Caco-2 (cell line): Measurements from ENCODE around the gene PALD1. TPM values are rescaled to one million over a fixed set of nuclear protein-coding genes. Genes with fewer than 3 reads are reported as not detected.
A peak's percentile ranks its signal among the peaks of the same experiment; 100 is the strongest.

Experiments
- BruUV-seq: library from RNA; stranded (reverse); fragments of 400-500 nt; replicated peaks from 2 replicates; lab custom pipeline; 2021; lab: Mats Ljungman, UMichigan
- CTCF ChIA-PET: fragments of 300-600 bp; sonication (Branson Sonifier 250); formaldehyde crosslinking; loops from one replicate; lab custom pipeline; 2022; ENCODE audit warnings: antibody characterized with exemption; lab: Charles Lee
- POLR2A ChIA-PET: fragments of 300-600 bp; sonication (Branson Sonifier 250); formaldehyde crosslinking; loops from one replicate; lab custom pipeline; 2022; ENCODE audit warnings: antibody characterized with exemption; lab: Charles Lee
- DNase-seq, 2 experiments: peaks; one replicate each; pipeline versions ENCODE4 v3.0.0 to v3.0.0-alpha.2; 2020 to 2022
- H3K27me3 ChIP-seq: replicated peaks from 2 replicates; pipeline ENCODE4 v1.6.0; 2011; ENCODE audit warnings: low read length; ENCODE audit not compliant: control insufficient read depth, insufficient read depth
- H3K36me3 ChIP-seq: 2 replicates; pipeline ENCODE4 v1.5.1; 2011; ENCODE audit warnings: low read length; ENCODE audit not compliant: control insufficient read depth, insufficient read depth
- H3K4me1 ChIP-seq: fragments of 250-450 bp; sonication (Bioruptor Pico); 2 replicates; pipeline ENCODE4 v1.5.1; 2020; ENCODE audit warnings: mild to moderate bottlenecking
- H3K4me3 ChIP-seq: 2 replicates; pipeline ENCODE4 v1.5.1; 2011; ENCODE audit warnings: low read depth, mild to moderate bottlenecking, control low read depth, low read length
- H3K9me3 ChIP-seq: fragments of 250-450 bp; sonication (Bioruptor Pico); 2 replicates; pipeline ENCODE4 v1.5.1; 2020; ENCODE audit warnings: mild to moderate bottlenecking, moderate library complexity
- H3K27ac Mint-ChIP-seq: one replicate; pipeline ENCODE4 v1.8.0; 2022; ENCODE audit warnings: mixed read lengths; ENCODE audit not compliant: unreplicated experiment
- H3K27me3 Mint-ChIP-seq: one replicate; pipeline ENCODE4 v1.8.0; 2022; ENCODE audit warnings: mixed read lengths; ENCODE audit not compliant: insufficient read depth, unreplicated experiment
- H3K36me3 Mint-ChIP-seq: one replicate; pipeline ENCODE4 v1.8.0; 2022; ENCODE audit warnings: mild to moderate bottlenecking, mixed read lengths; ENCODE audit not compliant: insufficient read depth, unreplicated experiment
- H3K4me1 Mint-ChIP-seq: one replicate; pipeline ENCODE4 v1.8.0; 2022; ENCODE audit warnings: low read depth, mixed read lengths; ENCODE audit not compliant: unreplicated experiment
- H3K4me3 Mint-ChIP-seq: one replicate; pipeline ENCODE4 v1.8.0; 2022; ENCODE audit warnings: mild to moderate bottlenecking, moderate library complexity, mixed read lengths; ENCODE audit not compliant: unreplicated experiment
- H3K9me3 Mint-ChIP-seq: one replicate; pipeline ENCODE4 v1.8.0; 2022; ENCODE audit warnings: mixed read lengths; ENCODE audit not compliant: unreplicated experiment
- CTCF ChIP-seq, 2 experiments: fragments of 200-600 bp in 1 of 2; IDR thresholded peaks; 1 replicate in 1 of 2; 2 replicates in 1 of 2; pipeline versions ENCODE4 v1.5.1 to v1.8.0; 2011 to 2022; ENCODE audit warnings: antibody characterized with exemption in 1 of 2, control low read depth in 1 of 2, inconsistent platforms in 1 of 2, low read depth in 1 of 2, low read length in 1 of 2, mild to moderate bottlenecking in 1 of 2, moderate library complexity in 1 of 2; ENCODE audit not compliant: insufficient read depth in 1 of 2, severe bottlenecking in 1 of 2, unreplicated experiment in 1 of 2
- intact Hi-C: fragments of 100-400 bp; cut with micrococcal nuclease; formaldehyde crosslinking; loops from one replicate; pipeline ENCODE4 v1.10.0; 2022; ENCODE audit not compliant: unreplicated experiment
- total RNA-seq: library from RNA; stranded (reverse); gene quantifications from 2 replicates; pipeline ENCODE4 v1.2.3, GENCODE V29; 2022

The PALD1 gene
- total RNA-seq, 1 experiment from 2014 or later = 10.3 TPM

GRCh38 chr10:70538731-70539338 is 60.3 kb downstream of the PALD1 start:
- POLR2A ChIA-PET = no interaction called here
- Histone ChIP-seq H3K4me1 (no peaks in the 10 kb centered on the region), H3K9me3 (no peaks in the 10 kb centered on the region), H3K27me3 (no peaks in the 10 kb centered on the region), H3K36me3 (no peaks in the 10 kb centered on the region), H3K4me3 (no peak overlapping the region)
- H3K27me3 Mint-ChIP-seq = no peaks in the 10 kb centered on the region
- no peaks in the 10 kb centered on the region for H3K4me1 Mint-ChIP-seq
- no TSS peak for BruUV-seq
- no peaks in the 10 kb centered on the region for H3K9me3 Mint-ChIP-seq
- intact Hi-C loops = no loop called here
- no peaks in the 10 kb centered on the region for H3K36me3 Mint-ChIP-seq
- no peak for DNase-seq
- no peak overlapping the region for H3K27ac Mint-ChIP-seq
- no peak for TF ChIP-seq CTCF (IDR thresholded peaks at IDR 0.05; ENCODE audit: insufficient read depth in 1 of 2, low read depth in 1 of 2, low read length in 1 of 2, severe bottlenecking in 1 of 2, unreplicated experiment in 1 of 2)
- no peak overlapping the region for H3K4me3 Mint-ChIP-seq
- CTCF ChIA-PET = interaction anchor here (0.6 to 1.9 kb wide), 5 partner anchors 8 to 281 kb away, joined by 3 to 7 read pairs (median 4); no protein-coding TSS in a partner anchor

DNA sequence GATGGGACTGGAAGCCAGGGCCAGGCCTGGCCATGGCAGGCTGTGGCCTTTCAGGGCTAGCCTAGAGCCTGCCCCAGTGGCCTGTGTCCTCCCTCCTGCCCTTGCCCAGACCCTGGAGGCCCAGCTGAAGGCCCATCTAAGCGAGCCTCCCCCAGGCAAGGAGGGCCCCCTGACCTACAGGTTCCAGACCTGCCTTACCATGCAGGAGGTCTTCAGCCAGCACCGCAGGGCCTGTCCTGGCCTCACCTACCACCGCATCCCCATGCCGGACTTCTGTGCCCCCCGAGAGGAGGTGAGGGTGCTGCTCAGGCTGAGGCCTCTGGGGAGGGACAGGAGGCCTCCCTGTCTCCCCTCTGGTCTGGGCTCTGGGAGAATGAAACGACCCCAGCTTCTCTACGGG is 60.9 kb downstream of the PALD1 start:
- no peak overlapping the region for H3K27ac Mint-ChIP-seq
- H3K4me3 Mint-ChIP-seq = no peak overlapping the region
- H3K4me1 Mint-ChIP-seq = no peaks in the 10 kb centered on the region
- no peaks in the 10 kb centered on the region for H3K9me3 Mint-ChIP-seq
- intact Hi-C loops = no loop called here
- ChIA-PET POLR2A (no interaction called here), CTCF (interaction anchor here (0.7 to 1.9 kb wide), 2 partner anchors 78 to 109 kb away, joined by 3 to 7 read pairs; no protein-coding TSS in a partner anchor)
- no TSS peak for BruUV-seq
- Histone ChIP-seq H3K9me3 (no peaks in the 10 kb centered on the region), H3K4me1 (no peaks in the 10 kb centered on the region), H3K27me3 (no peaks in the 10 kb centered on the region), H3K36me3 (no peaks in the 10 kb centered on the region), H3K4me3 (no peak overlapping the region)
- no peak for TF ChIP-seq CTCF (IDR thresholded peaks at IDR 0.05; ENCODE audit: insufficient read depth in 1 of 2, low read depth in 1 of 2, low read length in 1 of 2, severe bottlenecking in 1 of 2, unreplicated experiment in 1 of 2)
- H3K27me3 Mint-ChIP-seq = no peaks in the 10 kb centered on the region
- no peak for DNase-seq
- no peaks in the 10 kb centered on the region for H3K36me3 Mint-ChIP-seq

- Mint-ChIP-seq H3K4me1 (no peaks in the 10 kb centered on the region), H3K27ac (no peak overlapping the region), H3K27me3 (no peaks in the 10 kb centered on the region), H3K36me3 (no peaks in the 10 kb centered on the region), H3K4me3 (no peak overlapping the region), H3K9me3 (no peaks in the 10 kb centered on the region)
- CTCF ChIA-PET = interaction anchor here (0.7 to 3.0 kb wide), 4 partner anchors 79 to 109 kb away, joined by 3 to 18 read pairs (median 10); no protein-coding TSS in a partner anchor
- DNase-seq = peak in 1 of 2 experiments; percentile 67
- Histone ChIP-seq H3K27me3 (no peaks in the 10 kb centered on the region), H3K4me3 (no peak overlapping the region), H3K9me3 (no peaks in the 10 kb centered on the region), H3K36me3 (no peaks in the 10 kb centered on the region), H3K4me1 (no peaks in the 10 kb centered on the region)
- TF ChIP-seq CTCF (IDR thresholded peaks at IDR 0.05; ENCODE audit: insufficient read depth in 1 of 2, low read depth in 1 of 2, low read length in 1 of 2, severe bottlenecking in 1 of 2, unreplicated experiment in 1 of 2) = peak; percentile 86 to 94
- no TSS peak for BruUV-seq
- POLR2A ChIA-PET = no interaction called here
- intact Hi-C loops = loop anchor here (1.0 to 10.0 kb wide), 3 partner anchors 79 to 315 kb away; no protein-coding TSS in a partner anchor
Measured at GRCh38 chr10:70540089-70540788, 61.7 kb downstream of the PALD1 start.
